Globus pallidus (tissue), 1 donor: ENCODE results near the gene ZNF682.
A peak's percentile ranks its signal among the peaks of the same experiment; 100 is the strongest.
"Not testable (repeated sequence)": the region's sequence is repeated elsewhere in the genome, so short reads cannot be mapped to it uniquely, and the experiment has no call there.

Experiments used
- DNase-seq: peaks from one replicate; pipeline ENCODE4 v3.0.0-alpha.2; 2015; ENCODE audit warnings: low spot score

Gene ZNF682

GRCh38 chr19:20039203-20039723 is at the start of gene ZNF682:
ZNF682 (minus strand) TSS chr19:20039505; CDS start chr19:20039345, 160 bp downstream.
- peak; percentile 95 for DNase-seq

GRCh38 chr19:20082876-20083275 is 43.6 kb upstream of the ZNF682 start:
- not testable (repeated sequence) for DNase-seq

GRCh38 chr19:20082232-20082833 is 43.0 kb upstream of the ZNF682 start:
- DNase-seq: not testable (repeated sequence)

GRCh38 chr19:20080656-20081055 is 41.4 kb upstream of the ZNF682 start:
- no peak for DNase-seq

GRCh38 chr19:20079476-20079875 is 40.2 kb upstream of the ZNF682 start:
- DNase-seq: no peak

- DNase-seq: peak; percentile 5
Measured at GRCh38 chr19:20078581-20079031, 39.3 kb upstream of the ZNF682 start.

GRCh38 chr19:20077791-20078463 is 38.6 kb upstream of the ZNF682 start, which contains the start of gene ZNF90:
ZNF90 (plus strand) TSS chr19:20078000; CDS start chr19:20078133, 133 bp downstream.
- DNase-seq: peak; percentile 98

GRCh38 chr19:20072936-20073335 is 33.6 kb upstream of the ZNF682 start:
- DNase-seq: no peak

GRCh38 chr19:20070691-20071090 is 31.4 kb upstream of the ZNF682 start:
- no peak for DNase-seq

- DNase-seq: not testable (repeated sequence)
Measured at GRCh38 chr19:20068559-20068958, 29.3 kb upstream of the ZNF682 start.

- DNase-seq: no peak
Measured at GRCh38 chr19:20067943-20068342, 28.6 kb upstream of the ZNF682 start.

- no peak for DNase-seq
Measured at GRCh38 chr19:20066861-20067260, 27.6 kb upstream of the ZNF682 start.

- DNase-seq: no peak
Measured at GRCh38 chr19:20060282-20060681, 21.0 kb upstream of the ZNF682 start.

- not testable (repeated sequence) for DNase-seq
Measured at GRCh38 chr19:20058738-20059137, 19.4 kb upstream of the ZNF682 start.

- DNase-seq: peak; percentile 99
Measured at GRCh38 chr19:20051841-20052768, 12.8 kb upstream of the ZNF682 start.

- not testable (repeated sequence) for DNase-seq
Measured at GRCh38 chr19:20045742-20046141, 6.4 kb upstream of the ZNF682 start.

GRCh38 chr19:20044663-20045062 is 5.4 kb upstream of the ZNF682 start:
- DNase-seq: no peak

GRCh38 chr19:20038358-20039202 is 725 bp downstream of the ZNF682 start:
- no peak for DNase-seq

- DNase-seq: no peak
Measured at GRCh38 chr19:20035935-20036334, 3.4 kb downstream of the ZNF682 start.

- DNase-seq: peak; percentile 61
Measured at GRCh38 chr19:20028611-20029010, 10.7 kb downstream of the ZNF682 start.

GRCh38 chr19:20005741-20006140 is 33.6 kb downstream of the ZNF682 start:
- no peak for DNase-seq
